ENCODE results near the gene PSG7.
"Not testable (repeated sequence)": the region's sequence is repeated elsewhere in the genome, so short reads cannot be mapped to it uniquely, and the experiment has no call there.

- TF ChIP-seq POLR2AphosphoS5 (IDR thresholded peaks at IDR 0.05): not testable (repeated sequence)
- TF ChIP-seq, protein P1, sequence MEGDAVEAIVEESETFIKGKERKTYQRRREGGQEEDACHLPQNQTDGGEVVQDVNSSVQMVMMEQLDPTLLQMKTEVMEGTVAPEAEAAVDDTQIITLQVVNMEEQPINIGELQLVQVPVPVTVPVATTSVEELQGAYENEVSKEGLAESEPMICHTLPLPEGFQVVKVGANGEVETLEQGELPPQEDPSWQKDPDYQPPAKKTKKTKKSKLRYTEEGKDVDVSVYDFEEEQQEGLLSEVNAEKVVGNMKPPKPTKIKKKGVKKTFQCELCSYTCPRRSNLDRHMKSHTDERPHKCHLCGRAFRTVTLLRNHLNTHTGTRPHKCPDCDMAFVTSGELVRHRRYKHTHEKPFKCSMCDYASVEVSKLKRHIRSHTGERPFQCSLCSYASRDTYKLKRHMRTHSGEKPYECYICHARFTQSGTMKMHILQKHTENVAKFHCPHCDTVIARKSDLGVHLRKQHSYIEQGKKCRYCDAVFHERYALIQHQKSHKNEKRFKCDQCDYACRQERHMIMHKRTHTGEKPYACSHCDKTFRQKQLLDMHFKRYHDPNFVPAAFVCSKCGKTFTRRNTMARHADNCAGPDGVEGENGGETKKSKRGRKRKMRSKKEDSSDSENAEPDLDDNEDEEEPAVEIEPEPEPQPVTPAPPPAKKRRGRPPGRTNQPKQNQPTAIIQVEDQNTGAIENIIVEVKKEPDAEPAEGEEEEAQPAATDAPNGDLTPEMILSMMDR (IDR thresholded peaks at IDR 0.05 in 8 of 11, conservative IDR thresholded peaks at IDR 0.05 in 3 of 11): not testable (repeated sequence)
Observed at GRCh38 chr19:42917634-42918033, 19.4 kb downstream of the PSG7 start, which contains the start of gene PSG6.

All from spleen (tissue), 7 donors.